Stimulated activated CD4-positive, alpha-beta T cell treated with anti-CD3 and anti-CD28 coated beads, Interleukin-12 subunit alpha, Interleukin-12 subunit beta, amount 100 ng/mL, for 24 hours (primary cell): Measurements from ENCODE around the gene METTL26.
A peak's percentile ranks its signal among the peaks of the same experiment; 100 is the strongest.

Experiments used
- DNase-seq, 2 experiments: peaks; one replicate each; pipeline ENCODE4 v3.0.0-alpha.2; 2020; ENCODE audit warnings: low read depth in 2 of 2

The METTL26 gene

GRCh38 chr16:658679-659571 is 22.8 kb upstream of the METTL26 start:
- DNase-seq = no peak

GRCh38 chr16:657487-657886 is 21.4 kb upstream of the METTL26 start:
- no peak for DNase-seq

DNA sequence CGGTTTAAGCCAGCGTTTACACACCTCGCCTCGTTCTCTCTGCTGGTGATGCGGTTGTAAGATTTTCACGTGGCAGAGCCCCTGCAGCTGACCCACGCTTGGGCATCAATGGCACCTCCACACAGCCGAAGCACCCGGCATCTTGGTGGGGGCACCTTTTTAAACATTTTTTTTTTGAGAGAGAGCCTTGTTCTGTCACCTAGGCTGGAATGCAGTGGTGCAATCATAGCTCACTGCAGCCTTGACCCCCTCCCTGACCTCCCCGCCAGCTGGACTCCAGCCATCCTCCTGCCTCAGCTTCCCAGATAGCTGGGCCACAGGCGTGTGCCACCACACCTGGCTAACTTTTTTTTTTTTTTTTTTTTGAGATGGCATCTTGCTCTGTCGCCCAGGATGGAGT is 17.9 kb upstream of the METTL26 start:
- DNase-seq = no peak

DNA sequence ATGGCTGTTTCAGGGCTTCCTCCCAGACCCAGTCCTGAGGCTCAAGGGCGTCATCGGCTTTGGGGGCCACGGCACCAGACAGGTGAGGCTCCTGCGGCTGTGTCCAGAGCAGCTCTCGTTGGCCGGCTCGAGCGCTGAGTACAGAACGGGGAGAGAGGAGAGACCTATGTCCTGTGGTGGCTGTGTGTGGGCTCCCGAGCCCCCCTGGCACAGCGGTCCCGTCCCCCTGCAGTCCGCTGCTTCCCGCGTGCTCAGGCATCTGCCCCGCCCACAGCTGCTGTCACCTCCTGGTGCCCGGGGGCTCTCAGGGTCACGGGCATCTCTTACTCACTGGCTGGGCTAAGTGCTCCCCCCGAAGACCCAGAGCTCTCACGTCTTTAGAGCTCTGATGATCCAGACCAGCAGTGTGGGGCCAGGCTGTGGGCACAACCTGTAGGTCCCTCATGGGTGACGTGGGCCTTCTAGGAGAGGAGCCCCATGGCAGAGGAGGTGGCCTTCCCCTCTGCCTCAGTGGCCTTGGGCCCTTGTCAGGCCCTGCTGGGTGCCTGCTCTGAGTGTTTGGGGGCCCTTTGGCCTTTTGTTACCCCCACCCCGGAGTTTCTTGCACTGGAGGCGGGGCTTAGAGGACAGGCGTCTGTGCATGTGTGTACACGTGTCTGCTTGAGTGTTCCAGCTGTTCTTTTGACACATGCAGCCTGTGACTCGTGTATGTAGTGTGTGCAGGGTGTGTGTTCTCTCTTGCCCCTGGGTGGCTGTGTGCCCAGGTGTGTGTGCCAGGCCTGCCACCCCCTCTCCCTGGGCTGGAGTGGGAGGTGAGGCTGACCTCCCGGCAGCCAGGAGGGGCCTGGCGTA is 16.6 kb upstream of the METTL26 start:
- DNase-seq = no peak

GRCh38 chr16:651844-652243 is 15.7 kb upstream of the METTL26 start:
- no peak for DNase-seq

GRCh38 chr16:649631-650030 is 13.5 kb upstream of the METTL26 start:
- no peak for DNase-seq

DNA sequence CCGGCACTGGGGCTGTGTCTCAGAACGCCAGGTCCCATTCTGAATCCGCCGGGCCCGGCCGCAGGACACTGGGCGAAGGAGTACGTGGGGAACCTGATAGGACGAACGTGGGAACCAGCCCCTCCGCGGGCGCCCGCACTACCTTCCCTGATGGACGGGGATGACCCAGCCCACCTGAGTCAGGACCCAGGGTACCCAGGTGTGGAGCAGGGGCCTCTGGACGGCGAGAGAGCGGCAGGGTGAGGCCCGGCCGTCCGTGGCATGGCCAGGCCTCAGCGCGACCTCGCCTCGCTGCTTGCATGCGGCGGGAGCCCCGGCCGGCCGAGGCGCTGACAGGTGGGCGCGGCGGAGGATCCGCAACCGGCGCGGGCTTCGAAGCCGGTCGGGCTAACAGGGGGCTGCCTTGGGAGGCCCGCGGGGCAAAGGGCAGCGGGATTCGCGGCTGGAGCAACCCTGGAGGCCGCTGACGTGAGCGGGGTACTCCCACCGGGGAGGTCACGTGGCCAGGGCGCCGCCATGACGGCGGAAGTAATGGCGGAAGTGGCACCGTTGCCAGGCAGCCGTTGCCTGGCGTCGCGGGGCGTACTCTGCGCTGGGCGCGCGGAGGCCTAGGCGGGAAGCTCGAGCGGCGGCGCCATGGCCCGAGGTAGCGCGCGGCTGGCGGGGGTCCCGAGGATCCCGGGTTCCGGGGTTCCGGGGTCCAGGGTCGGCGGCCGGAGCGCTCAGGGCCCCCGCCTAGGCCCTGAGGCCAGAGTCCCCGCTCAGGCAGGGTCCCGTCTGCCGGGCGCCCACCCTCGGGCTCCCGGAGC is 12.9 kb upstream of the METTL26 start, which contains the start of gene WDR90:
WDR90 (plus strand) TSS at position 585 of the 809 bp plus-strand sequence; CDS start at position 637, 52 bp downstream.
- DNase-seq = peak; percentile 89 to 93

GRCh38 chr16:648071-648780 is 12.1 kb upstream of the METTL26 start:
- DNase-seq = no peak

- no peak for DNase-seq
These were observed 11.2 kb upstream of the METTL26 start for GRCh38 chr16:647173-647902.

DNA sequence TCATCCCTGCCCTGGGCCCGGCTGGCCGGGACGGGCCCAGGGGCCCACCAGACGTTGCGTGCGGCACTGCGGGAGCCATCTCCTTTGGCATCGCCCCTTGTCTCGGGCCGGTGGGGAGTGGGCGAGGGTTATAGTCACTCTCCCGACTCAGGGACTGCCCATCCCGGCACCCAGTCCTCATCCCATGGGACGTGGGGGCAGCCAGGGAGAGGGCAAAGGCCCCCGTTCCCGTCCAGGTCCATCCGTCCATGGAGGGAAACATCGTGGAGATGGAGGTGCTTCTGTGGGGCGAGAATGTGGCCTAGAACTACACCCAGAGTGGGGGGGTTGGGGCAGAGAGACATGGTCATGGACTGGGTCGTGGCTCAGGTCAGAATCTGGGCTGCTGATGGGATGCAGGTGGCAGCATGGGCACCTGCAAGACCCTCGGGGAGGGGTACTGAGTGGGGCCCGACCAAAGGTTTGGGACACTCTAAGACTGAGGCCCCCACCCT is 10.6 kb upstream of the METTL26 start:
- DNase-seq = no peak

DNA sequence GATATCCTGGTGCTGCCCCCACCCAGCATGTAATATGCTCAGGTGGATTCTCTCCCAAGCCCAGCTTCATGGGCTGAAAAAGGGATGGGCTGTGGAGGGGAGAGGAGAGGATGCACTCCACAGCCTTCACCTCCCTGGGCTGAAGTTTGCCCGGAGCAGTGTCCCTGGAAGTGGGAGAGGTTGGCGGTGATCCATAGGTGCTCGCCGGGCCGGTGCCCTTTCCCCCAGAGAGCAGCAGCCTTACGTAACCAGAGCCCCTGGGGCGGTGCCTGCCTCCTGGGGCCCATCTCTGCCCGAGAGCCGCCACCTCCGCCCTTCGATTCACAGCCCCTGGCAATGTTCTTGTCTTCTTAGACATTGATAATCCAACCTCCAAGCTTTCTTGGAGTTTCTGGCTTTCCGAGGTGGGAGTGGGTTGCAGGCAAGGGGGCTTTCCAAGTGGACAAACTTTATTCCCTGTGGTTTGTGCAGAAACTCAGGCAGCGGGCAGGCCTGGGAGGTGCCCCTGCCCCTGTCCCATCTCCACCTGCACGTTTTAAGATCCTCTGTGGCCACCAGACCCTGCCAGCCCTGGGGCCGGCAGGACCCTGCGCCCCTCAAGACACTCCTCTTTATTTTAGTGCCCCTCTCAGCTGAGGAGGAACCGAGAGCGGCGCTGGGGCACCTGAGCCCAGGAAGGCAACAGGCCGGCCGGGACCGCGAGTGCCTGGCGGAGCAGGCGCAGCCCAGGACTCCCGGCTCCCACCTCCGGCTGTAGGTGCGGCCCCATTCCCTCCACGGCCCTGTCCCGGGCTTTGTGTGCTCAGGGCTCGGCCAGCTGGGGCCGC is 10.0 kb upstream of the METTL26 start:
- no peak for DNase-seq

- no peak for DNase-seq
These were observed 8.5 kb upstream of the METTL26 start for GRCh38 chr16:644556-644955.

DNA sequence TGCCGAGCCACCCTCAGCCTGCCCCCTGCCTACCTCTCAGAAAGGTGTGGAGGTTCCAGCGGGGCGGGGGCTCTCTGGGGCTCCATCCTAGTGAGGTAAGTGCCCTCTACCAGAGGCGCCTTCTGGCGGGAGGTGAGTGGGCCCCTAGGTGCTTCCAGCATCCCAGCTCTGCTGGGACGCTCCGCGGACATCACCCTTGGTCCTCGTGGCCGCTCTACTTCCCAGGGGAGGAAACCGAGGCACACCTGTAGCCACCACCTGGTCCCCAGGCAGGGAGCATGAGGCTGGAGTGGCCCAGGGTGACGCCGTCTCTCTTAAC is 6.9 kb upstream of the METTL26 start:
- no peak for DNase-seq

DNA sequence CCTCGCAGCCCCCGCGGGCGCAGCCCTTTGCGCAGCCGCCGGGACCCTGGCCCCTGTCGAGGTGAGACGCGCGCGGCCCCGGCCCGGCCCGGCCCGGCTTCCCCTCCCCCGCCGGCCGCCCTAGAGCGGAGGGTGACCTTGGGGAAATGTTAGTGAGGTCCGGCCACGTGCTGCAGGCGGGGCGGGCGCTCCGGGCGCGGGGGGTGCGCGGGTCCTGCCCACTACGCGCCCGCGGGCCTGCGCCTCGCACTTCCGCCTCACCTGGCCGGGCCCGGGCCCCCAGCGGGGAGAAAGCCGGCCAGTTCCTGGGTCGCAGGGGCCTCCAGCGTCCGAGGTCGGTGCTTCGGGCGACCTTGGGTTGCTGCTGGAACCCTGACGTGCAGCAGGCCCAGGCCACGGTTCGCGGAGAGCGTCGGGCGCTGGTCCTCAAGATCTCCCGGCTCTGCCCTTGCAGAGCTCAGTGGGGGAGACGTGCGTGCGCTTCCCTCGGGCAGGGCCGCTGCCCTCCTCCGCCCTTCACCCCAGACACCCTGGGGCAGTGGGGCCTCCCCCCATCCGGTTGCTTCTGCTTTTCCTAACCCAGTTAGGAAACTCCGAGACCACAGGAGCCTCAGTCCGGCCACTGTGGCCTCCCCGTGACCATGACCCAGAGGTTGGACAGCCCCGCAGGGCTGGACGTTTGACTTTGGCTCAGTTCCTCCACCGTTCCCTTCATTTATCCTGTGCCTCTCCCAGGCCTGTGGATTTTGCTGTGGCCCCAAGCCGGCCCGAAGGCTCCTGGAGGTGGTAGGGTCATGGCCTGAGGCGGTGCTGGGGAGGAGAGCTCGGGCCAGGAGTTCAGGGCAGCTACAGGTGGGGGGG is 6.3 kb upstream of the METTL26 start:
- peak in 1 of 2 experiments; percentile 35 for DNase-seq

- DNase-seq = peak; percentile 58 to 79
These were observed 5.5 kb upstream of the METTL26 start, which contains the start of gene MCRIP2 for GRCh38 chr16:641326-642188. TSS of gene MCRIP2 (plus strand) at chr16:641828. CDS start at chr16:641992, 164 bp downstream.

GRCh38 chr16:640614-641013 is 4.5 kb upstream of the METTL26 start:
- no peak for DNase-seq

DNA sequence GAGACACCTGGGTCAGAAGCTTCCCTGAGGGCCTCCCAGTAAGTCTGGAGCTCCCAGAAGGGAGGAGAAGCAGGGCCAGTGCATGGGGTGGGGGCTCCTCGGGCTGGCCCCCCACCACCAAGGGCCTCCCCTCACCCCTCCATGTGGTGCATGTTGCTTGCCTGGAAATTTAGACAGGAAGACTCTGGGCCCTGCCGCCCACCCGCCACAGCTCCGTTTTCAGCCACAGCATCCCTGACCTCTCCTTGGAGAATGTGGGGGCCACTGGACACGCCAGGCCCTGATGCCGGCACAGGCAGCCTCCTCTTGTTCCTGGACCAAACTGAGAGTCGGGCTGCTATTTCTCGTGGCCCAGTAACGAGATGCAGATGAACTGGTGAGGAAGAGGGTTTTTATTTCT is 2.7 kb upstream of the METTL26 start:
- DNase-seq = no peak
